Panc1 (cell line): ENCODE measurements around the gene ZFYVE28. TPM values are rescaled to one million over a fixed set of nuclear protein-coding genes. Genes with fewer than 3 reads are reported as not detected.

Experiments
- ATAC-seq: fragments of 200-7000 bp; cut with Tn5 transposase; 2 replicates; pipeline ENCODE4 v1.9.1; 2020; ENCODE audit warnings: mild to moderate bottlenecking, moderate library complexity
- BruUV-seq: library from RNA; stranded (reverse); fragments of 400-500 nt; replicated peaks from 2 replicates; lab custom pipeline; 2021; lab: Mats Ljungman, UMichigan
- CTCF ChIA-PET: fragments of 300-600 bp; sonication (Branson Sonifier 250); formaldehyde crosslinking; loops from one replicate; lab custom pipeline; 2022; ENCODE audit warnings: antibody characterized with exemption; lab: Charles Lee
- POLR2A ChIA-PET: fragments of 300-600 bp; sonication (Branson Sonifier 250); formaldehyde crosslinking; loops from one replicate; lab custom pipeline; 2022; ENCODE audit warnings: antibody characterized with exemption; lab: Charles Lee
- DNase-seq: peaks from one replicate; pipeline ENCODE4 v3.0.0-alpha.2; 2010; ENCODE audit warnings: low read depth, low spot score
- H3K27ac ChIP-seq: 2 replicates; pipeline ENCODE4 v1.5.1; 2011; ENCODE audit warnings: mild to moderate bottlenecking, low read length, inconsistent platforms
- H3K27me3 ChIP-seq: fragments of 200-500 bp; sonication (Bioruptor generic); 2 replicates; pipeline ENCODE4 v1.6.0; 2014; ENCODE audit warnings: low read length, inconsistent platforms; ENCODE audit not compliant: control insufficient read depth, insufficient read depth
- H3K36me3 ChIP-seq: fragments of 200-500 bp; sonication (Bioruptor generic); 2 replicates; pipeline ENCODE4 v1.5.1; 2014; ENCODE audit warnings: inconsistent platforms, mild to moderate bottlenecking, low read length, moderate library complexity; ENCODE audit not compliant: control insufficient read depth, insufficient read depth
- H3K4me1 ChIP-seq: 2 replicates; pipeline ENCODE4 v1.5.1; 2011; ENCODE audit warnings: inconsistent platforms, mild to moderate bottlenecking, low read length, moderate library complexity; ENCODE audit not compliant: control insufficient read depth, insufficient read depth
- H3K4me3 ChIP-seq, 2 experiments: 2 replicates each; pipeline ENCODE4 v1.5.1; 2011 to 2012; ENCODE audit warnings: low read depth in 2 of 2, low read length in 2 of 2, mild to moderate bottlenecking in 2 of 2, inconsistent platforms in 1 of 2, moderate library complexity in 1 of 2
- H3K9me3 ChIP-seq: fragments of 200-500 bp; sonication (Bioruptor generic); 2 replicates; pipeline ENCODE4 v1.5.1; 2014; ENCODE audit warnings: low read depth, mild to moderate bottlenecking, inconsistent platforms, low read length, moderate library complexity; ENCODE audit not compliant: control insufficient read depth, insufficient read depth
- POLR2AphosphoS5 ChIP-seq: IDR thresholded peaks from 2 replicates; pipeline ENCODE4 v1.6.1; 2012; ENCODE audit warnings: mild to moderate bottlenecking, low read depth, low read length, moderate library complexity
- SIN3A ChIP-seq: IDR thresholded peaks from 2 replicates; pipeline ENCODE4 v1.6.1; 2012; ENCODE audit warnings: low read depth, mild to moderate bottlenecking, low read length, moderate library complexity, borderline replicate concordance; ENCODE audit not compliant: insufficient read depth
- TCF7L2 ChIP-seq: IDR thresholded peaks from 2 replicates; pipeline ENCODE4 v1.6.1; 2011; ENCODE audit warnings: mild to moderate bottlenecking, low read depth, low read length, inconsistent platforms
- in situ Hi-C: cut with HindIII; loops from 2 replicates; pipeline ENCODE4 v1.10.0; 2016; ENCODE audit warnings: low sequenced_read_pairs, low pct_unique_long_range_greater_than_20kb
- intact Hi-C: fragments of 100-400 bp; cut with micrococcal nuclease; formaldehyde crosslinking; loops from one replicate; pipeline ENCODE4 v1.10.0; 2022; ENCODE audit not compliant: unreplicated experiment
- total RNA-seq: library from RNA; stranded (reverse); gene quantifications from one replicate; pipeline ENCODE4 v1.2.1, GENCODE V29; 2021; ENCODE audit not compliant: unreplicated experiment
- TF ChIP-seq, protein P1 (sequence below): fragments of 450-650 bp; IDR thresholded peaks from 2 replicates; pipeline ENCODE4 v1.5.1; 2017; ENCODE audit warnings: mild to moderate bottlenecking
- TF ChIP-seq, protein P2 (sequence below), 2 experiments: IDR thresholded peaks; 2 replicates each; pipeline ENCODE4 v1.6.1; 2011 to 2012; ENCODE audit warnings: low read depth in 2 of 2, control low read depth in 1 of 2, low read length in 1 of 2, mild to moderate bottlenecking in 1 of 2, moderate library complexity in 1 of 2; ENCODE audit not compliant: insufficient read depth in 1 of 2

ZFYVE28 gene
- total RNA-seq, 1 experiment from 2014 or later = 11.9 TPM

GRCh38 chr4:2387218-2387617, 31.2 kb downstream of the ZFYVE28 start:
- H3K9me3 ChIP-seq = no peaks in the 10 kb centered on the region
- H3K4me3 ChIP-seq = no peak overlapping the region
- in situ Hi-C loops (no loop called here), intact Hi-C loops (no loop called here)
- POLR2A ChIA-PET = no interaction called here
- H3K36me3 ChIP-seq = no peaks in the 10 kb centered on the region
- no peaks in the 10 kb centered on the region for H3K4me1 ChIP-seq
- no peak for DNase-seq
- H3K27ac ChIP-seq = no peak overlapping the region
- TF ChIP-seq SIN3A = no peak
- no peak for TF ChIP-seq POLR2AphosphoS5
- TF ChIP-seq, protein P1, sequence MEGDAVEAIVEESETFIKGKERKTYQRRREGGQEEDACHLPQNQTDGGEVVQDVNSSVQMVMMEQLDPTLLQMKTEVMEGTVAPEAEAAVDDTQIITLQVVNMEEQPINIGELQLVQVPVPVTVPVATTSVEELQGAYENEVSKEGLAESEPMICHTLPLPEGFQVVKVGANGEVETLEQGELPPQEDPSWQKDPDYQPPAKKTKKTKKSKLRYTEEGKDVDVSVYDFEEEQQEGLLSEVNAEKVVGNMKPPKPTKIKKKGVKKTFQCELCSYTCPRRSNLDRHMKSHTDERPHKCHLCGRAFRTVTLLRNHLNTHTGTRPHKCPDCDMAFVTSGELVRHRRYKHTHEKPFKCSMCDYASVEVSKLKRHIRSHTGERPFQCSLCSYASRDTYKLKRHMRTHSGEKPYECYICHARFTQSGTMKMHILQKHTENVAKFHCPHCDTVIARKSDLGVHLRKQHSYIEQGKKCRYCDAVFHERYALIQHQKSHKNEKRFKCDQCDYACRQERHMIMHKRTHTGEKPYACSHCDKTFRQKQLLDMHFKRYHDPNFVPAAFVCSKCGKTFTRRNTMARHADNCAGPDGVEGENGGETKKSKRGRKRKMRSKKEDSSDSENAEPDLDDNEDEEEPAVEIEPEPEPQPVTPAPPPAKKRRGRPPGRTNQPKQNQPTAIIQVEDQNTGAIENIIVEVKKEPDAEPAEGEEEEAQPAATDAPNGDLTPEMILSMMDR = no peak
- TF ChIP-seq, protein P2, sequence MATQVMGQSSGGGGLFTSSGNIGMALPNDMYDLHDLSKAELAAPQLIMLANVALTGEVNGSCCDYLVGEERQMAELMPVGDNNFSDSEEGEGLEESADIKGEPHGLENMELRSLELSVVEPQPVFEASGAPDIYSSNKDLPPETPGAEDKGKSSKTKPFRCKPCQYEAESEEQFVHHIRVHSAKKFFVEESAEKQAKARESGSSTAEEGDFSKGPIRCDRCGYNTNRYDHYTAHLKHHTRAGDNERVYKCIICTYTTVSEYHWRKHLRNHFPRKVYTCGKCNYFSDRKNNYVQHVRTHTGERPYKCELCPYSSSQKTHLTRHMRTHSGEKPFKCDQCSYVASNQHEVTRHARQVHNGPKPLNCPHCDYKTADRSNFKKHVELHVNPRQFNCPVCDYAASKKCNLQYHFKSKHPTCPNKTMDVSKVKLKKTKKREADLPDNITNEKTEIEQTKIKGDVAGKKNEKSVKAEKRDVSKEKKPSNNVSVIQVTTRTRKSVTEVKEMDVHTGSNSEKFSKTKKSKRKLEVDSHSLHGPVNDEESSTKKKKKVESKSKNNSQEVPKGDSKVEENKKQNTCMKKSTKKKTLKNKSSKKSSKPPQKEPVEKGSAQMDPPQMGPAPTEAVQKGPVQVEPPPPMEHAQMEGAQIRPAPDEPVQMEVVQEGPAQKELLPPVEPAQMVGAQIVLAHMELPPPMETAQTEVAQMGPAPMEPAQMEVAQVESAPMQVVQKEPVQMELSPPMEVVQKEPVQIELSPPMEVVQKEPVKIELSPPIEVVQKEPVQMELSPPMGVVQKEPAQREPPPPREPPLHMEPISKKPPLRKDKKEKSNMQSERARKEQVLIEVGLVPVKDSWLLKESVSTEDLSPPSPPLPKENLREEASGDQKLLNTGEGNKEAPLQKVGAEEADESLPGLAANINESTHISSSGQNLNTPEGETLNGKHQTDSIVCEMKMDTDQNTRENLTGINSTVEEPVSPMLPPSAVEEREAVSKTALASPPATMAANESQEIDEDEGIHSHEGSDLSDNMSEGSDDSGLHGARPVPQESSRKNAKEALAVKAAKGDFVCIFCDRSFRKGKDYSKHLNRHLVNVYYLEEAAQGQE (IDR thresholded peaks at IDR 0.05; ENCODE audit: insufficient read depth in 1 of 2, low read depth in 2 of 2, low read length in 1 of 2) = no peak
- CTCF ChIA-PET = no interaction called here
- ATAC-seq = no peak
- no TSS peak for BruUV-seq
- no peaks in the 10 kb centered on the region for H3K27me3 ChIP-seq

DNA sequence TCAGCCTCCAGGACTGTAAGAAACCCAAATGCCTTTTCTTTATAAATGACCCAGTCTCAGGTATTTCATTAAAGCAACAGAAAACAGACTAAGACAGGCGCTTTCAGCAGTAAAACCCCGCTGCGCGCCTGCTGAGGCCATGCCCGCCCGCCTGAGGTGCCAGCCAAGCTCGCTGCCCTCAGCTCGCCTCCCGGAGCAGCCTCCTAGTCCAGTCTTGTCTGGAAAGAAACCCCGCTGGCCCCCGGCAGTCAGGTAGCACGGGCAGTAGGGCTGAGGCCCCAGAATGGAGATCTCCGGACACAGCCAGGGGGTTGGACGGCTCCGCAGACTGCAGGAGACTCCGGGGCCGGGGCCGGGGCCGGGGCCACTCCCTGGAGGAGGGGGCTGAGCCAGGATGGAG, 31.7 kb downstream of the ZFYVE28 start:
- ChIA-PET CTCF (no interaction called here), POLR2A (no interaction called here)
- H3K9me3 ChIP-seq = no peaks in the 10 kb centered on the region
- in situ Hi-C loops = no loop called here
- no peak overlapping the region for H3K27ac ChIP-seq
- no peaks in the 10 kb centered on the region for H3K36me3 ChIP-seq
- DNase-seq (no peak), ATAC-seq (no peak)
- no peaks in the 10 kb centered on the region for H3K27me3 ChIP-seq
- BruUV-seq = no TSS peak
- TF ChIP-seq, protein P1 = no peak
- TF ChIP-seq POLR2AphosphoS5 = no peak
- TF ChIP-seq, protein P2 (IDR thresholded peaks at IDR 0.05; ENCODE audit: insufficient read depth in 1 of 2, low read depth in 2 of 2, low read length in 1 of 2) = no peak
- TF ChIP-seq SIN3A = no peak
- TF ChIP-seq TCF7L2 = no peak
- H3K4me3 ChIP-seq = no peak overlapping the region
- intact Hi-C loops = no loop called here
- no peaks in the 10 kb centered on the region for H3K4me1 ChIP-seq
